Stimulated activated CD8-positive, alpha-beta memory T cell treated with anti-CD3 and anti-CD28 coated beads, Interleukin-4, amount 100 ng/mL, for 24 hours (primary cell): ENCODE measurements around the gene OR9A4.

Experiments used
- DNase-seq: peaks from one replicate; pipeline ENCODE4 v3.0.0-alpha.2; 2020; ENCODE audit warnings: low read depth

The OR9A4 gene

DNA sequence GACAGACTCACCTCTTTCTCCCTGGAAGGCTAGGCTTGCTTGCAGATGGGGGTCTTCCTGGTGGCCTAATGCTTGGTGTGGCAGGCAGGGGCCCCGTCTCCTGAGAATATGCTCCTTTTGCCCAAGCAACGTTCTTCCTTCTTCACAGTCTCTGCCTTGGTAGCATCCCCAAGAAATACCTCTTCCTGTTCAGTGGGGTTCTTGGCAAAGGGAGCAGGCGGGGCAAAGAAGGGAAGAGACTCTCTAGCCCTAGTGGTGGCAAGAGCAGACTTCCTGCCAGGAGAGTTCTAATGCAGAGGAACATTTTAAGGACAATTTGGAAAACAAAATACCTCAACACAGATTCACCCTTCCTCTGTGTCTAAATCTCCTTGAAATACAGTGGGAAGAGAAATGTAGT, 30.6 kb downstream of the OR9A4 start, which contains the start of gene CLEC5A:
Gene CLEC5A (minus strand): TSS at position 179 of the 400 bp plus-strand sequence. CDS start 682 bp downstream, outside the sequence.
- DNase-seq = no peak

DNA sequence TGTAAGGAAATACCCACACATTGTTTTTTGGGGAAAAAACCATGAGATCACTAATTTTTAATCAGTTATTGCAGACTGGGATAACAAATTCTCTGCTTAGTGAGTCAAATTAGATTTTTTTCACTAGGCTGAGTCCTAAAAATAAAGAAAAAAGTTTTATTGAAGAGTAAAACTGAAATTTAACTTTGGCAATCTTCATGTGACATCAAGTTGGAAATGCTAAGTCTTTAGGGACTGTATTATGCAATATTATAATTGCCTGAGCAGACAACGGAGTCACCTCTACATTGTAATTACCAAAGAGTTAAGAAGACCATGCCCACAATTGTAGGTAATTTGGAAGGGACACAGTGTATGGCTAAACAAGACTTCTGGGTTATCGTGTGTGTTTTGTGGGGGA, 32.8 kb downstream of the OR9A4 start:
- DNase-seq = no peak

DNA sequence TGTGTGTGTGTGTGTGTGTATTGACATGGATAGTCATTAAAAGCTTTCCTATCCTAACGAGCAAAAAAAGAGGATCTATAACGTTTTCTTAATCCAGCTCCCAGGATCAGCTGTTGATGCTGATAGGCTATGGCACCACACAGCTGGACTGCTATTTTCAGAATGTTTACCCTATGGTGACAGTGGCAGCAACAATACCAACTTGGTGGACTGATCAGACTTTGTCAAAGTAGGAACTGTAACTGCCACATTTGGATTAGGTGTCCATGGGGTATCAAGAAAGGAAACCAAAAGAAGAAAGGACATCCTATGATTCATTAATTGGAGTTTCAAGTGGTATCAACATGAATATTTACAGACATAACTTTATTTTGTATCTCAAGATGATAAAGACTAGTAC, 33.3 kb downstream of the OR9A4 start:
- no peak for DNase-seq

DNA sequence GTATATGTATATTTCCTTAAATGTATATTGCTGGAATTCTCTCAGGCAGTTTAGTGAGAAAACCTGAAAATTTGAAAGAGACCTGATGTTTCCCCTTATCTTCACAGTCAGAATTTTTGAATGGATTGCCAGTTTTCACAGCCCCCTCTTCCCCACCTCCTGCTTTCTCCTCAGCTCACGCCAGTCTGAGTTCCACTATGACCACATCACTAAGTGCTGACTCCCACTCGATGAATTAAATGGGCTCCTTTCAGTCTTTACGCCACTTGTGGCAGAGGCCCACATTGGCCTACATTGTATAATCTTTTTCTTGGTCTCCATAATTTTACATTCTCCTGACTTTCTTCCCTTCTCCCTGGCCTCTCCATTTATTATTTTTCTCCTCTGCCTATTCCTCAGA, 33.7 kb downstream of the OR9A4 start:
- DNase-seq = no peak

DNA sequence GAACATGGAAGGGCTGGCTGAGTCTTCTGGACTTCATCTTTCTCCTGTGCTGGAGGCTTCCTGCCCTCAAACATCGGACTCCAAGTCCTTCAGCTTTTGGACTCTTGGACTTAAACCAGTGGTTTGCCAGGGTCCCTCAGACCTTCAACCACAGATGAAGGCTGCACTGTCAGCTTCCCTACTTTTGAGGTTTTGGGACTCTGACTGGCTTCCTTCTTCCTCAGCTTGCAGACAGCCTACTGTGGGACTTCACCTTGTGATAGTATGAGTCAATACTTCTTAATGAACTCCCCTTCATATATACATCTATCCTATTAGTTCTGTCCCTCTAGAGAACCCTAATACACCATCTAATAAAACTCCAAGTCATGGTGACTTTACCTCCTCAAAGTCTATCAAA, 34.6 kb downstream of the OR9A4 start:
- DNase-seq = no peak

DNA sequence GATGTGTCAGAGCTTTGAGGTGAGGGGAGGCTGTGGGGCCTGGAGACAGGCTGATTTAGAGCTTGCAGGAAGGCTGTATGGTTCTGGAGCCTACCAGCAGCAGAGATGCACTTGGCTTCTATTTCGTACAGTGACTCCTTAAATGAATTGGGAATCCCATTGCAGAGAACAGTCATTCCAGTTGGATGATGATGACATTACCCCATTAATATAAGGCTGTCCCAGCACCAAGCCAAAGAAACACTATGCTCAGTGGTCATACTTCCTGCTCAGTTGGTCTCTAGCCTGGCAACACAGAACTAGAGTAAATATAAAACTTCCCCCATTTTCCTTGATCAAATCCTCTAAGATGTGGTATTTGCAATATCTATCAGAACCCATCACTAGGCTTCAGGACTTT, 36.3 kb downstream of the OR9A4 start:
- DNase-seq = no peak

DNA sequence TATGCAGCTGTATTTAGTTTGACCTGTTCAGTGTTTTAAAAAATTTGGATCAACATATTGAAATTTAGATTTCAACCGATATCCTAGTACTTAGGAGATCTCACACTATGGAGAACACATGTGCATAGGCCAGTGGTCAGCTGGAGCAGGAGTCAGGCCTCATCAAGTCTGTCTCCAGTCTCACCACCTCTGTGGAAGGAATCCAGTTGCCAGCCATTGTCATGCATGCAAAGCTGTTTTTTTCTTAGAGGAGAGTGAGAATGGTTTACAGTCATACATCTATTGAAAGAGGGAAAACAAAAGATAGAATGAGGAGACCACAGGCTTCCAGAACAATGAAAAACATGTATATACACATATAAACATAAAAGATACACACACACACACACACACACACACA, 38.1 kb downstream of the OR9A4 start:
- no peak for DNase-seq

DNA sequence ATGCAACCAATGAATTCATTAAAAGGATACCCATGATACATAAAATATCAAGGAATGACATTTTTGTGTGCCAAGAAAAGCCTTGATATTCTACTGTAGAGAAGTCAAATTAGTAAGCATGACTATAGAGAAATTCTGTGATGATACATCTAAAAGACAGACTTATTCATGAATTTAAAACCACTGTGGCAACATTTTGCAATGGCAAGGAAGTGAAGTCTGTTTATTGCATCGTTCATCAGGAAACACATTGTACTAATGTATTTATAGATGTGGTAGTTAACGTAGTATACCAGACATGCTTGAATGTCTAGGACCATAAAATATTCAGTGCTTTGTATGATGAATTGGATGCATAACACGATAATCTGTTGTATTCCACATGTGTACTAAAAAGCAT, 39.9 kb downstream of the OR9A4 start:
- no peak for DNase-seq

DNA sequence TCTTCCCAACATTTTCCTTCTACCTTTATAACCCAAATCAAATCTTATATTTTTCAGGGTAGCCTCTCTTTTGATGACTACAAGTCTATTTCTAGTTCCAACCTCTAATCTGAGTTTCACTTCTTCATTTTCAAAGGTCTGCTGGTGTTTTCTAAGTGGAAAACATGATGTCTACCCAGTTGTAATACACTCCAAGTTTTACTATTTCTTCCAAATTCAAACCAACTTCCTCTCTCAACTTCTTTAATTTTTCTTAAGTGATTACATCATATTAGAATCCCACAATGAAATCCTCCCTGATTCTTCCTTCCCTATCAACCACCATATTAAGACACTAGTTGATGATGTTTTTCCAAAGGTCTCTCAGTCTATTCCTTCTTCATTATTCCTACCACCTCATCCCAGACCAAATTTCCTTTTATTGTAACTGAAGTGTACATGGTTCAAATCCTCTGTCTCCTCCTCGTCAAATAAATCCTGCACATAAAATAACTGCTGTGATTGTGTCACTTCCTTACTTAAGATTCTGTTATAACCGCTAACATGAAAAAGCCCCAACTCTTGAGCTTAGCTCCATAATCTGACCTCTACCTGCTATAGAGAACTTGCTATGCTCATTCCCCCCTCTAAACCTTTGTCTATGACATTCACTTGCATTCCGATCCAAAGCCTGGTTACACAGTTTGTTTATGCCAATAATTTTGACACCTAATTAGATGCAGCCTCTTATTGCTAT, 44.7 kb downstream of the OR9A4 start:
- DNase-seq = no peak
